Transverse colon (tissue), 4 donors: ENCODE measurements around the gene DCLK3. TPM values are rescaled to one million over a fixed set of nuclear protein-coding genes. Genes with fewer than 3 reads are reported as not detected.

Source experiments
- DNase-seq: peaks from one replicate; pipeline ENCODE4 v3.0.0-alpha.2; 2019
- H3K27ac ChIP-seq, 4 donors: fragments of 200-600 bp; sonication (generic); 2 replicates each; pipeline ENCODE4 v1.5.1; 2016 to 2018; ENCODE audit warnings: inconsistent platforms in 4 of 4
- H3K27me3 ChIP-seq: fragments of 200-600 bp; sonication (generic); 2 replicates; pipeline ENCODE4 v1.5.1; 2017; ENCODE audit warnings: inconsistent platforms
- H3K36me3 ChIP-seq, 4 donors: fragments of 200-600 bp; sonication (generic); 2 replicates each; pipeline ENCODE4 v1.5.1; 2017 to 2019; ENCODE audit warnings: inconsistent platforms in 4 of 4
- H3K4me1 ChIP-seq, 4 donors: fragments of 200-600 bp; sonication (generic); 2 replicates each; pipeline ENCODE4 v1.5.1; 2017 to 2020; ENCODE audit warnings: inconsistent platforms in 4 of 4
- H3K4me3 ChIP-seq, 4 donors: fragments of 200-600 bp; sonication (generic); 1 replicate in 1 of 4; 2 replicates in 3 of 4; pipeline versions ENCODE4 v1.5.1 to v1.6.1; 2017 to 2019; ENCODE audit warnings: inconsistent platforms in 4 of 4
- H3K9me3 ChIP-seq, 2 donors: fragments of 200-600 bp; sonication (generic); 2 replicates each; pipeline ENCODE4 v1.5.1; 2017 to 2019; ENCODE audit warnings: inconsistent platforms in 2 of 2
- CTCF ChIP-seq, 5 experiments: fragments of 200-600 bp in 3 of 5; fragments of 450-650 bp in 2 of 5; sonication (generic) in 3 of 5; IDR thresholded peaks; 1 replicate in 2 of 5; 2 replicates in 3 of 5; pipeline ENCODE4 v1.5.1; 2016 to 2017; ENCODE audit warnings: antibody characterized with exemption in 5 of 5, inconsistent platforms in 3 of 5, mild to moderate bottlenecking in 2 of 5, moderate library complexity in 1 of 5
- EP300 ChIP-seq: sonication (generic); formaldehyde crosslinking; IDR thresholded peaks from one replicate; pipeline ENCODE4 v1.6.1; 2017; ENCODE audit warnings: antibody characterized with exemption, low read depth
- POLR2A ChIP-seq: fragments of 450-650 bp; IDR thresholded peaks from one replicate; pipeline ENCODE4 v1.6.1; 2016; ENCODE audit warnings: antibody characterized with exemption, mild to moderate bottlenecking, moderate library complexity
- POLR2AphosphoS5 ChIP-seq, 3 donors: sonication (generic); formaldehyde crosslinking; IDR thresholded peaks; one replicate each; pipeline ENCODE4 v1.6.1; 2016; ENCODE audit warnings: antibody characterized with exemption in 3 of 3
- WGBS, 2 donors: methylation state at CpG; one replicate each; pipeline ENCODE4 v1.1.5; 2018; ENCODE audit warnings: low coverage in 1 of 2; 5-methylcytosine and 5-hydroxymethylcytosine counted together
- in situ Hi-C, 4 donors: fragments of 200-750 bp; cut with MboI; loops; one replicate each; pipeline versions ENCODE4 v1.15.0 to v1.15.1; 2017; ENCODE audit warnings: low sequenced_read_pairs in 3 of 4, low pct_ligation_motif_present in 1 of 4, low pct_unique_long_range_greater_than_20kb in 1 of 4
- intact Hi-C: fragments of 100-400 bp; cut with DNase I; formaldehyde crosslinking; loops from one replicate; pipeline ENCODE4 v1.15.1; 2023; ENCODE audit warnings: low total_unique reads
- total RNA-seq, 4 donors: library from RNA; depleted of rRNA; stranded (reverse); fragments of >200 nt; gene quantifications; one replicate each; pipeline ENCODE4 v1.1.0, GENCODE V29; 2016

The DCLK3 gene
- total RNA-seq, 4 donors from 2014 or later: 0.14 TPM; not detected in 3

GRCh38 chr3:36709826-36710365, 54.5 kb downstream of the DCLK3 start:
- H3K27ac ChIP-seq: no peak overlapping the region
- intact Hi-C loops (no loop called here), in situ Hi-C loops (loop anchor here in 3 of 4 donors (25.0 kb wide), 1 partner anchor 748 kb away; no protein-coding TSS in a partner anchor)
- no peaks in the 10 kb centered on the region for H3K9me3 ChIP-seq
- no peaks in the 10 kb centered on the region for H3K27me3 ChIP-seq
- no peak for TF ChIP-seq POLR2A
- no peak for TF ChIP-seq POLR2AphosphoS5 (IDR thresholded peaks at IDR 0.05)
- no peak for TF ChIP-seq CTCF (IDR thresholded peaks at IDR 0.05)
- no peak for TF ChIP-seq EP300
- 62 to 83% methylated on average over 5 to 6 of the region's 6 CpGs for WGBS, 2 donors
- no peaks in the 10 kb centered on the region for H3K36me3 ChIP-seq
- no peak overlapping the region for H3K4me3 ChIP-seq
- DNase-seq: no peak
- H3K4me1 ChIP-seq: no peaks in the 10 kb centered on the region

GRCh38 chr3:36709281-36709680, 55.1 kb downstream of the DCLK3 start:
- intact Hi-C loops: no loop called here
- no peak overlapping the region for H3K27ac ChIP-seq
- in situ Hi-C loops: loop anchor here in 3 of 4 donors (25.0 kb wide), 1 partner anchor 747 kb away; no protein-coding TSS in a partner anchor
- TF ChIP-seq POLR2AphosphoS5 (IDR thresholded peaks at IDR 0.05) (no peak), EP300 (no peak), CTCF (IDR thresholded peaks at IDR 0.05) (no peak), POLR2A (no peak)
- H3K36me3 ChIP-seq: no peaks in the 10 kb centered on the region
- H3K4me1 ChIP-seq: no peaks in the 10 kb centered on the region
- no peaks in the 10 kb centered on the region for H3K27me3 ChIP-seq
- no peak for DNase-seq
- no peaks in the 10 kb centered on the region for H3K9me3 ChIP-seq
- no peak overlapping the region for H3K4me3 ChIP-seq
- WGBS, 2 donors: 60 to 74% methylated on average over 4 of the region's 4 CpGs

GRCh38 chr3:36707623-36708409, 56.5 kb downstream of the DCLK3 start:
- H3K27ac ChIP-seq: no peak overlapping the region
- no peaks in the 10 kb centered on the region for H3K36me3 ChIP-seq
- DNase-seq: no peak
- H3K9me3 ChIP-seq: no peaks in the 10 kb centered on the region
- H3K4me3 ChIP-seq: no peak overlapping the region
- H3K4me1 ChIP-seq: no peaks in the 10 kb centered on the region
- intact Hi-C loops (no loop called here), in situ Hi-C loops (loop anchor here in 3 of 4 donors (25.0 kb wide), 1 partner anchor 746 kb away; no protein-coding TSS in a partner anchor)
- TF ChIP-seq POLR2A (no peak), EP300 (no peak), POLR2AphosphoS5 (IDR thresholded peaks at IDR 0.05) (no peak), CTCF (IDR thresholded peaks at IDR 0.05) (no peak)
- H3K27me3 ChIP-seq: no peaks in the 10 kb centered on the region
- 40 to 46% methylated on average over 4 to 6 of the region's 6 CpGs for WGBS, 2 donors

GRCh38 chr3:36705015-36705414, 59.3 kb downstream of the DCLK3 start:
- in situ Hi-C loops (loop anchor here in 3 of 4 donors (25.0 kb wide), 1 partner anchor 743 kb away; no protein-coding TSS in a partner anchor), intact Hi-C loops (no loop called here)
- Histone ChIP-seq H3K9me3 (no peaks in the 10 kb centered on the region), H3K36me3 (no peaks in the 10 kb centered on the region), H3K4me1 (no peaks in the 10 kb centered on the region), H3K27ac (no peak overlapping the region), H3K27me3 (no peaks in the 10 kb centered on the region), H3K4me3 (no peak overlapping the region)
- no peak for DNase-seq
- TF ChIP-seq CTCF (IDR thresholded peaks at IDR 0.05) (no peak), EP300 (no peak), POLR2AphosphoS5 (IDR thresholded peaks at IDR 0.05) (no peak), POLR2A (no peak)
- WGBS, 2 donors: 72 to 81% methylated on average over 7 to 8 of the region's 8 CpGs
